ENCODE results near the gene TASP1.
"Not testable (repeated sequence)": the region's sequence is repeated elsewhere in the genome, so short reads cannot be mapped to it uniquely, and the experiment has no call there.

TASP1 gene

GRCh38 chr20:13648291-13649228 is 9.8 kb upstream of the TASP1 start:
- no peak for DNase-seq

GRCh38 chr20:13644010-13644409 is 5.3 kb upstream of the TASP1 start:
- DNase-seq = no peak

- DNase-seq = no peak
These were observed 392 bp upstream of the TASP1 start for GRCh38 chr20:13639150-13639497.

GRCh38 chr20:13638162-13638495 is 603 bp downstream of the TASP1 start:
- no peak for DNase-seq

GRCh38 chr20:13632431-13632830 is 6.3 kb downstream of the TASP1 start:
- no peak for DNase-seq

GRCh38 chr20:13627525-13627924 is 11.2 kb downstream of the TASP1 start:
- not testable (repeated sequence) for DNase-seq

- DNase-seq = no peak
These were observed 12.0 kb downstream of the TASP1 start for GRCh38 chr20:13626724-13627123.

- no peak for DNase-seq
These were observed 13.3 kb downstream of the TASP1 start for GRCh38 chr20:13625304-13625979.

GRCh38 chr20:13619415-13619814 is 19.3 kb downstream of the TASP1 start:
- DNase-seq = not testable (repeated sequence)

- DNase-seq = not testable (repeated sequence)
These were observed 20.3 kb downstream of the TASP1 start for GRCh38 chr20:13618456-13618855.

- DNase-seq = not testable (repeated sequence)
These were observed 21.1 kb downstream of the TASP1 start for GRCh38 chr20:13617585-13617984.

GRCh38 chr20:13616713-13617112 is 22.0 kb downstream of the TASP1 start:
- not testable (repeated sequence) for DNase-seq

GRCh38 chr20:13613917-13614316 is 24.8 kb downstream of the TASP1 start:
- DNase-seq = no peak

- DNase-seq = no peak
These were observed 27.1 kb downstream of the TASP1 start for GRCh38 chr20:13611611-13612125.

GRCh38 chr20:13610184-13610583 is 28.5 kb downstream of the TASP1 start:
- peak; percentile 9 for DNase-seq

- no peak for DNase-seq
These were observed 30.7 kb downstream of the TASP1 start for GRCh38 chr20:13608066-13608465.

GRCh38 chr20:13593423-13593822 is 45.3 kb downstream of the TASP1 start:
- not testable (repeated sequence) for DNase-seq

- DNase-seq = no peak
These were observed 50.7 kb downstream of the TASP1 start for GRCh38 chr20:13588049-13588448.

- no peak for DNase-seq
These were observed 51.4 kb downstream of the TASP1 start for GRCh38 chr20:13587370-13587769.

GRCh38 chr20:13586133-13586532 is 52.6 kb downstream of the TASP1 start:
- no peak for DNase-seq

- no peak for DNase-seq
These were observed 57.3 kb downstream of the TASP1 start for GRCh38 chr20:13581451-13581850.

- no peak for DNase-seq
These were observed 58.0 kb downstream of the TASP1 start for GRCh38 chr20:13580707-13581106.

GRCh38 chr20:13574071-13574470 is 64.7 kb downstream of the TASP1 start:
- DNase-seq = no peak

- DNase-seq = no peak
These were observed 67.1 kb downstream of the TASP1 start for GRCh38 chr20:13571662-13572061.
